H9 (cell line): Measurements from ENCODE around the gene NF1. TPM values are rescaled to one million over a fixed set of nuclear protein-coding genes. Genes with fewer than 3 reads are reported as not detected.

Source experiments
- DNase-seq: peaks from one replicate; pipeline ENCODE4 v3.0.0-alpha.2; 2017
- H2AFZ ChIP-seq: one replicate; pipeline ENCODE4 v1.6.1; 2013; ENCODE audit warnings: mild to moderate bottlenecking, low read length, control low read depth, moderate library complexity
- H2AK5ac ChIP-seq: 2 replicates; pipeline ENCODE4 v1.6.1; 2013; ENCODE audit warnings: low read length, control low read depth, mixed read lengths; ENCODE audit not compliant: insufficient read length
- H2BK120ac ChIP-seq: one replicate; pipeline ENCODE4 v1.6.1; 2013; ENCODE audit warnings: low read depth, mild to moderate bottlenecking, low read length, control low read depth, inconsistent platforms; ENCODE audit not compliant: poor library complexity, severe bottlenecking
- H2BK12ac ChIP-seq: 2 replicates; pipeline ENCODE4 v1.6.1; 2013; ENCODE audit warnings: low read length, control low read depth, mixed read lengths, low read depth; ENCODE audit not compliant: insufficient read length
- H2BK15ac ChIP-seq: 2 replicates; pipeline ENCODE4 v1.6.1; 2013; ENCODE audit warnings: low read depth, low read length, control low read depth
- H2BK20ac ChIP-seq: one replicate; pipeline ENCODE4 v1.6.1; 2013; ENCODE audit warnings: low read depth, mild to moderate bottlenecking, low read length, control low read depth, inconsistent platforms; ENCODE audit not compliant: poor library complexity, severe bottlenecking
- H2BK5ac ChIP-seq: 2 replicates; pipeline ENCODE4 v1.6.1; 2013; ENCODE audit warnings: low read length, control low read depth, mixed read lengths; ENCODE audit not compliant: insufficient read length
- H3K14ac ChIP-seq: 2 replicates; pipeline ENCODE4 v1.6.1; 2013; ENCODE audit warnings: low read length, control low read depth; ENCODE audit not compliant: insufficient read depth
- H3K18ac ChIP-seq: 2 replicates; pipeline ENCODE4 v1.6.1; 2013; ENCODE audit warnings: low read depth, mild to moderate bottlenecking, mixed read lengths, low read length, control low read depth; ENCODE audit not compliant: insufficient read length
- H3K23ac ChIP-seq: 2 replicates; pipeline ENCODE4 v1.6.1; 2013; ENCODE audit warnings: low read length, control low read depth, mixed read lengths, low read depth; ENCODE audit not compliant: insufficient read length
- H3K23me2 ChIP-seq: 2 replicates; pipeline ENCODE4 v1.6.1; 2013; ENCODE audit warnings: low read depth, mild to moderate bottlenecking, mixed read lengths, low read length, control low read depth; ENCODE audit not compliant: insufficient read length, poor library complexity, severe bottlenecking
- H3K27ac ChIP-seq: 2 replicates; pipeline ENCODE4 v1.5.1; 2013; ENCODE audit warnings: low read length, control low read depth, mixed read lengths, low read depth; ENCODE audit not compliant: insufficient read length
- H3K27me3 ChIP-seq: 2 replicates; pipeline ENCODE4 v1.6.1; 2013; ENCODE audit warnings: low read length, control low read depth, inconsistent platforms; ENCODE audit not compliant: insufficient read depth
- H3K4ac ChIP-seq: 2 replicates; pipeline ENCODE4 v1.6.1; 2013; ENCODE audit warnings: low read depth, mild to moderate bottlenecking, control low read depth, inconsistent platforms, low read length, moderate library complexity
- H3K4me1 ChIP-seq: 2 replicates; pipeline ENCODE4 v1.6.1; 2013; ENCODE audit warnings: low read length, control low read depth, inconsistent platforms; ENCODE audit not compliant: insufficient read depth
- H3K4me2 ChIP-seq: 2 replicates; pipeline ENCODE4 v1.6.1; 2013; ENCODE audit warnings: low read length, control low read depth, mixed read lengths; ENCODE audit not compliant: insufficient read length, insufficient read depth
- H3K56ac ChIP-seq: 2 replicates; pipeline ENCODE4 v1.6.1; 2013; ENCODE audit warnings: low read depth, mild to moderate bottlenecking, mixed read lengths, low read length, control low read depth; ENCODE audit not compliant: insufficient read length
- H3K79me1 ChIP-seq: 2 replicates; pipeline ENCODE4 v1.6.1; 2013; ENCODE audit warnings: low read depth, mild to moderate bottlenecking, moderate library complexity, low read length, control low read depth, inconsistent platforms; ENCODE audit not compliant: insufficient read depth, poor library complexity, severe bottlenecking
- H3K79me2 ChIP-seq: 2 replicates; pipeline ENCODE4 v1.6.1; 2013; ENCODE audit warnings: low read length, control low read depth, inconsistent platforms; ENCODE audit not compliant: insufficient read depth
- H3K9ac ChIP-seq: 2 replicates; pipeline ENCODE4 v1.6.1; 2013; ENCODE audit warnings: low read length, control low read depth, mixed read lengths; ENCODE audit not compliant: insufficient read length; ENCODE audit errors: extremely low read depth
- H3K9me3 ChIP-seq: one replicate; pipeline ENCODE4 v1.6.1; 2013; ENCODE audit warnings: low read depth, low read length, inconsistent platforms; ENCODE audit not compliant: control insufficient read depth
- H3T11ph ChIP-seq: one replicate; pipeline ENCODE4 v1.6.1; 2013; ENCODE audit warnings: mild to moderate bottlenecking, low read length, control low read depth, inconsistent platforms
- H4K20me1 ChIP-seq: one replicate; pipeline ENCODE4 v1.6.1; 2013; ENCODE audit not compliant: control insufficient read depth, insufficient read length, insufficient read depth
- H4K5ac ChIP-seq: 2 replicates; pipeline ENCODE4 v1.6.1; 2013; ENCODE audit warnings: low read depth, mild to moderate bottlenecking, mixed read lengths, low read length, control low read depth; ENCODE audit not compliant: insufficient read length
- H4K8ac ChIP-seq: replicated peaks from 2 replicates; pipeline ENCODE4 v1.6.1; 2013; ENCODE audit warnings: low read length, control low read depth, mixed read lengths, low read depth; ENCODE audit not compliant: insufficient read length
- H4K91ac ChIP-seq: 2 replicates; pipeline ENCODE4 v1.6.1; 2013; ENCODE audit warnings: low read depth, mild to moderate bottlenecking, moderate library complexity, mixed read lengths, low read length, control low read depth; ENCODE audit not compliant: insufficient read length
- H3K27ac Mint-ChIP-seq, 3 experiments: 2 replicates in 2 of 3; 3 replicates in 1 of 3; pipeline ENCODE4 v1.8.0; 2020 to 2021; ENCODE audit warnings: mixed read lengths in 3 of 3, mild to moderate bottlenecking in 1 of 3, moderate library complexity in 1 of 3
- H3K27me3 Mint-ChIP-seq: 2 replicates; pipeline ENCODE4 v1.8.0; 2021; ENCODE audit warnings: low read depth, mild to moderate bottlenecking, moderate library complexity, mixed read lengths
- H3K36me3 Mint-ChIP-seq, 3 experiments: 2 replicates in 2 of 3; 3 replicates in 1 of 3; pipeline ENCODE4 v1.8.0; 2020 to 2021; ENCODE audit warnings: low read depth in 3 of 3, mixed read lengths in 3 of 3; ENCODE audit not compliant: insufficient read depth in 1 of 3
- H3K4me1 Mint-ChIP-seq, 2 experiments: 2 replicates each; pipeline ENCODE4 v1.8.0; 2020; ENCODE audit warnings: mixed read lengths in 2 of 2
- H3K4me3 Mint-ChIP-seq, 2 experiments: 2 replicates in 1 of 2; 3 replicates in 1 of 2; pipeline ENCODE4 v1.8.0; 2020 to 2021; ENCODE audit warnings: mild to moderate bottlenecking in 2 of 2, mixed read lengths in 2 of 2, moderate library complexity in 1 of 2
- H3K9me3 Mint-ChIP-seq, 2 experiments: 2 replicates in 1 of 2; 3 replicates in 1 of 2; pipeline ENCODE4 v1.8.0; 2020; ENCODE audit warnings: mild to moderate bottlenecking in 2 of 2, mixed read lengths in 2 of 2, moderate library complexity in 1 of 2
- CTCF ChIP-seq: fragments of 200-600 bp; sonication (generic); conservative IDR thresholded peaks from 3 replicates; pipeline ENCODE4 v1.8.0; 2021; ENCODE audit warnings: antibody characterized with exemption, mild to moderate bottlenecking
- WGBS: extraction: QIAGEN DNeasy Blood & Tissue Kit; methylation state at CpG from one replicate; pipeline ENCODE4 v1.1.7; 2013; ENCODE audit warnings: missing lambda C conversion rate, low lambda C conversion rate, mixed read lengths; ENCODE audit not compliant: insufficient read length; ENCODE audit errors: extremely low coverage; 5-methylcytosine and 5-hydroxymethylcytosine counted together
- total RNA-seq: library from RNA; stranded (reverse); gene quantifications from 2 replicates; pipeline ENCODE4 v1.2.1, GENCODE V29; 2021

NF1 gene
- total RNA-seq, 1 experiment from 2014 or later = 38.1 TPM

- Histone ChIP-seq H2BK120ac (no peak overlapping the region), H2BK15ac (no peak overlapping the region), H2AK5ac (no peak overlapping the region), H3K79me1 (no peaks in the 10 kb centered on the region), H4K91ac (no peak overlapping the region), H4K5ac (no peak overlapping the region), H2BK12ac (no peak overlapping the region), H3K9me3 (no peaks in the 10 kb centered on the region), H3K9ac (no peak overlapping the region), H3K27me3 (no peaks in the 10 kb centered on the region), H3K4me1 (no peaks in the 10 kb centered on the region; the same call in 1 of the 2 replicates), H3K56ac (no peak overlapping the region), H3K79me2 (no peaks in the 10 kb centered on the region), H2BK20ac (no peak overlapping the region), H3K4me2 (no peak overlapping the region), H2BK5ac (no peak overlapping the region), H2AFZ (no peak overlapping the region), H3K27ac (no peak overlapping the region), H3K23ac (no peak overlapping the region), H4K8ac (no peak overlapping the region), H3T11ph (no peak overlapping the region), H3K14ac (no peak overlapping the region), H3K18ac (no peak overlapping the region), H3K23me2 (no peaks in the 10 kb centered on the region), H4K20me1 (no peaks in the 10 kb centered on the region), H3K4ac (no peak overlapping the region)
- Mint-ChIP-seq H3K36me3 (no peaks in the 10 kb centered on the region), H3K4me3 (no peak overlapping the region), H3K27me3 (no peaks in the 10 kb centered on the region; the same call in 1 of the 2 replicates), H3K4me1 (peaks cover 7 to 13% of the 10 kb centered on the region in 2 experiments), H3K27ac (no peak overlapping the region), H3K9me3 (no peaks in the 10 kb centered on the region)
- TF ChIP-seq CTCF = peak; percentile 88
- peak; percentile 82 for DNase-seq
- no CpG with 5 or more reads among the region's 4 CpGs for WGBS
These were observed 26.5 kb upstream of the NF1 start for GRCh38 chr17:31068291-31068690.
